Measurements from ENCODE around the gene MTPN.
A peak's percentile ranks its signal among the peaks of the same experiment; 100 is the strongest.

MTPN gene

DNA sequence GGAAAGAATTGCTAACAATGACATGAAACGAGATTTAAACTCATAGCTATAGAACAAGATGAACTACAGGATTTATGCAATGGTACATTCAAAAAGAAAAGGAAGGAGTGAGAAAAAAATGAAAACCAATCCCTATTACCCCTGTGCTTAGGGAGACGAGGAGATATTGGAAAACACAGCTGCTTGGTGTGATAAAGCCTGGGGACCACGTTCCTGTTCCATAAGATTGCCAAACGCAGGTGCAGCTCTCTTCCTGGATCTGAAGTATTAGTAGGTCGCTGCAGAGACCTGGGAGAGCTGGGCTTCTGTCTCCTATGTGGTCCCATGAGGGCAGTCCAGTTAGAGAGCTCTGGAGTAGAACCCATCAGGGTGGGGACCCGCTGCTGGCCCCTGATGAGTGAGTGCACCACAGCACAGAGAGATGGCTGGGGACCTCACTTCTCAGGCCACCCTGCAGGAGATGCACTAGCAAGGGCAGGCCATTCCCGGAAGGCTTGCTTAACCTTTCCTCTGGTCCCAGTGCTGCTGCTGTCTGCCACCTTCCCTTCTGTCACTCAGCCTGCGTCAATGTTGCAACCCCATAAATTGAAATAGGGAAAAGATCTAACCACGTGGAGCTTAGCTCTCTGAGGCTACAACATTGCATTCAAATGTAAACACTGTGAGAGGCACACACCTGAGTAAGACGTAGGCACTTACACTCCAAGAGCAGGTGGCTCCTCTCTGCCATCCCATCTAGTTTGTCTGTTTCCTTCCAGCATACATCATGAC, 57.9 kb downstream of the MTPN start:
- H3K4me1 ChIP-seq (ENCODE audit: insufficient read depth, low read length), result no peaks in the 10 kb centered on the region
- no peak overlapping the region for H3K27ac ChIP-seq (ENCODE audit: low read depth, low read length)
- no peaks in the 10 kb centered on the region for H3K36me3 ChIP-seq (ENCODE audit: insufficient read depth, low read length)
- no peak overlapping the region for H3K4me3 ChIP-seq (ENCODE audit: low read depth in 1 of 2, low read length in 2 of 2)
- H3K9me3 ChIP-seq (ENCODE audit: low read length), result no peaks in the 10 kb centered on the region
- H3K27me3 ChIP-seq (ENCODE audit: control insufficient read depth in 1 of 2, insufficient read depth in 2 of 2, low read length in 2 of 2), result no peaks in the 10 kb centered on the region
- H3K9ac ChIP-seq (ENCODE audit: low read length), result no peak overlapping the region

DNA sequence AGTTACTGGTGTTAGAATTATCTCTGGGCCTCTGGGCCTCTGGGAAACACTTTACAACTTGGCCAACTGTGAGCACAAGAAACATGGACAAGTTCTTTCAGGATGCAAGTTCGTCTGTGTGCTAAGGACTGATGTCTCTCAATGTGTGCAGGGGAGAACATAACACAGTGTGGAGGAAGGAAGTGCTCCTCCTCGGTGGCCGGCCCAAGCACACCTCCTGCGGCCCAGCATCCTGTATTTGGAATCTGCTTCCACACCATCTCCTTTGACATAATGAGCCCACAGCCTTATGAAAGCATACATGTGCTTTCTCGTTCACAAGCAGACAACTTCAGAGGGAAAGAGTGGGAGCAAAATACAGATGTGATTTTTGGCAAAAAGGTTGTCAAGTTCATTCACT, 59.0 kb downstream of the MTPN start:
- Histone ChIP-seq H3K36me3 (ENCODE audit: insufficient read depth, low read length) (no peaks in the 10 kb centered on the region), H3K9ac (ENCODE audit: low read length) (no peak overlapping the region), H3K4me3 (ENCODE audit: low read depth in 1 of 2, low read length in 2 of 2) (no peak overlapping the region), H3K27me3 (ENCODE audit: control insufficient read depth in 1 of 2, insufficient read depth in 2 of 2, low read length in 2 of 2) (no peaks in the 10 kb centered on the region), H3K27ac (ENCODE audit: low read depth, low read length) (no peak overlapping the region), H3K9me3 (ENCODE audit: low read length) (no peaks in the 10 kb centered on the region), H3K4me1 (ENCODE audit: insufficient read depth, low read length) (no peaks in the 10 kb centered on the region)

DNA sequence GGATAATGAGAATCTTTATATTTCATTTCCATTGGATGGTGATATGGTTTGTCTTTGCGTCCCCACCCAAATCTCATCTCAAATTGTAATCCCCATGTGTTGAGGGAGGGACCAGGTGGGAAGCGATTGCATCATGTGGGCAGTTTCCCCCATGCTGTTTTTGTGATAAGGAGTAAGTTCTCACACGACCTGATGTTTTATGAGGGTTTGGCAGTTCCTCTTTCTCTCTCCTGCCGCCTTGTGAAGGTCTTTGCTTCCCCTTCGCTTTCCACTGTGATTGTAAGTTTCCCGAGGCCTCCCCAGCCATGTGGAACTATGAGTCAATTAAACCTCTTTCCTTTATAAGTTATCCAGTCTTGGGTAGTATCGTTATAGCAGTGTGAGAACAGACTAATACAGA, 59.4 kb downstream of the MTPN start:
- no peaks in the 10 kb centered on the region for H3K27me3 ChIP-seq (ENCODE audit: control insufficient read depth in 1 of 2, insufficient read depth in 2 of 2, low read length in 2 of 2)
- no peaks in the 10 kb centered on the region for H3K9me3 ChIP-seq (ENCODE audit: low read length)
- no peaks in the 10 kb centered on the region for H3K4me1 ChIP-seq (ENCODE audit: insufficient read depth, low read length)
- no peak overlapping the region for H3K27ac ChIP-seq (ENCODE audit: low read depth, low read length)
- no peak overlapping the region for H3K4me3 ChIP-seq (ENCODE audit: low read depth in 1 of 2, low read length in 2 of 2)
- no peak overlapping the region for H3K9ac ChIP-seq (ENCODE audit: low read length)
- no peaks in the 10 kb centered on the region for H3K36me3 ChIP-seq (ENCODE audit: insufficient read depth, low read length)

DNA sequence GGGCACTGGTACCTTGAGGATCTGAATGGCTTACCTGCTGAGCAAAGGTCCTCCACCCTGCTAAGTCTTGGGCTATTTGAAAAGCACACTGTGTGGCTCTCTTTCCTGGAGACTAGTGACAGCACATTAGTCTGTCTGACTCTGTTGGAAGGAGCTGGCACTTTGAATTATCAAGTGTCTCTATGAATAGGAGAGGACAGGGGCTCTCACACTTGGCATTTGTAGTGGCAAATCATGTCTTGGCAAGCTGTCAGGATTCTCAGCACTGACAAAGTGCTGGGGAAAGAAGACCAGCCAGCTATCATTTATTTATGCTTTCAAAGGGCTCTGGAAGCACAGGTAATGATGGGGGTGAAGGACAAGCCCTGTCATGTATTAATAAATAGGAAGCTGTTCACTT, 62.8 kb downstream of the MTPN start:
- no peaks in the 10 kb centered on the region for H3K36me3 ChIP-seq (ENCODE audit: insufficient read depth, low read length)
- H3K9me3 ChIP-seq (ENCODE audit: low read length), result no peaks in the 10 kb centered on the region
- no peak overlapping the region for H3K9ac ChIP-seq (ENCODE audit: low read length)
- H3K4me1 ChIP-seq (ENCODE audit: insufficient read depth, low read length), result no peaks in the 10 kb centered on the region
- no peak overlapping the region for H3K4me3 ChIP-seq (ENCODE audit: low read depth in 1 of 2, low read length in 2 of 2)
- no peak overlapping the region for H3K27ac ChIP-seq (ENCODE audit: low read depth, low read length)
- H3K27me3 ChIP-seq (ENCODE audit: control insufficient read depth in 1 of 2, insufficient read depth in 2 of 2, low read length in 2 of 2), result no peaks in the 10 kb centered on the region

DNA sequence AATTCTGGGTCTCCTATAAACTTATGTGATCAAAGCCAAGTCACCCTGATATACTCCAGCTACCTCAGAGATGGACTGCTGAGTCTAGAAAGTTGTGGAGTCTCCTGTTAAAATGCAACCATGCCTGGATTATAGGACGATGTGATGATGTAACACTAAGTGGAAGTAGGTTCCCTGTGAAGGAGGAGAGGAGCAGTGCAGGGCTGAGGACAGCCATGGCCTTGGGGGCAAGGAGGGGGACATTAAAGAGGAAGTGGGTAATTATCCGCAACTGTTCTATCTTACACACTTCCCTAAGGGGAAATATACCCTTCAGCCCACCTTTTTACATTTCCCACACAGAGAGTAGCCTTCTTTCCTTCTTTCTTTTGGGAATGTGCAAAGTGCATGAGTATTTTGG, 63.8 kb downstream of the MTPN start:
- Histone ChIP-seq H3K4me3 (ENCODE audit: low read depth in 1 of 2, low read length in 2 of 2) (no peak overlapping the region), H3K27ac (ENCODE audit: low read depth, low read length) (no peak overlapping the region), H3K27me3 (ENCODE audit: control insufficient read depth in 1 of 2, insufficient read depth in 2 of 2, low read length in 2 of 2) (no peaks in the 10 kb centered on the region), H3K4me1 (ENCODE audit: insufficient read depth, low read length) (no peaks in the 10 kb centered on the region), H3K9me3 (ENCODE audit: low read length) (no peaks in the 10 kb centered on the region), H3K9ac (ENCODE audit: low read length) (no peak overlapping the region), H3K36me3 (ENCODE audit: insufficient read depth, low read length) (no peaks in the 10 kb centered on the region)

DNA sequence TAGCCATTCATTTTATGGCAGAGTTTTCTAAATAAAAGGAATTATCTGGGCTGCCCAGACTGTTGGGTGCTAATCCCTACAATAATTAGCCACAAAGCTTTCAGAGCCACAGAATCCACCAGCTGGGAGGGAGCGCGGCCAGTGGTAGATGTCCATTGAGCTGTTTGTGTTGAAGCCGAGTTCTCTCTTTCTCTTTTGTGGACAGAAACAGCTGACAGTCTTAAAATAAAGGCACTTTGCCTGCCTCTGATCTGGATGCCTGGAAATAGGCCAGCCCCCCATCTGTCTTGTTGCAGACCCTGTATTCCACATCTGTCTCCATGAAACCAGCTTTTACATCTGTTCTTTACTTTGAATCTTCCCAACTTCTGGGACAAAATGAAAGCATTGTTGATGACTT, 66.1 kb downstream of the MTPN start:
- H3K4me3 ChIP-seq (ENCODE audit: low read depth in 1 of 2, low read length in 2 of 2), result peak overlapping the region in 1 of 2 donors; percentile 14
- H3K27ac ChIP-seq (ENCODE audit: low read depth, low read length), result no peak overlapping the region
- H3K27me3 ChIP-seq (ENCODE audit: control insufficient read depth in 1 of 2, insufficient read depth in 2 of 2, low read length in 2 of 2), result no peaks in the 10 kb centered on the region
- H3K36me3 ChIP-seq (ENCODE audit: insufficient read depth, low read length), result no peaks in the 10 kb centered on the region
- no peaks in the 10 kb centered on the region for H3K9me3 ChIP-seq (ENCODE audit: low read length)
- no peaks in the 10 kb centered on the region for H3K4me1 ChIP-seq (ENCODE audit: insufficient read depth, low read length)
- no peak overlapping the region for H3K9ac ChIP-seq (ENCODE audit: low read length)

DNA sequence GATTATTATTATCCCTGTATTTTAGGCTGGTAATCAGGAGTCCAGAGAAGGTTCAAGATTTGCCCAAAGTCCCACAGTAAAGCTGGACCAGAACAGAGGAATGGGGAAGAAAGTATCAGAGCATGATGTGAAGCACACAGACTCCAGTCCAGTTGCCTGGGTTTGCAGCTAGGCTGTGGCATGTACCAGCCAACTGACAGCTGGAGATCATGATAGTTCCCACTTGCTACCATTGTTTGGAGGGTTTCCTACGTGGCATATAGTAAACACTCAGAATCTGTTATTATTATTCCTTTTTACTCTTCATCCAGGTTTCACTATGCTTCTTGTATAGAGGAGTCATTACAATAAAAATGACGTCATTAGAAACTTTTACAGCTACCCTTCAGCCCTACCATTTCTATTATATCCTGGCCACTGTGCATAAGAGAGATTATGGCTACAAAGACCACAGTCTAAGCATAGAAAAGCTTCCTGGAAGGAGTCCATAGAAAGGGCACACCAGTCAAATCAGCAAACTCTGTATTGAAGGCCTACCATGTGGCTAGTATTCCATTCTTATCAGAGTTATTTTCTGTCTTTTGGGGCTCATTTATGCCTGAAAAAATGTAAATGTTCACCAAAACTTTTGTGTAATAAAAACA, 66.6 kb downstream of the MTPN start:
- no peak overlapping the region for H3K27ac ChIP-seq (ENCODE audit: low read depth, low read length)
- H3K27me3 ChIP-seq (ENCODE audit: control insufficient read depth in 1 of 2, insufficient read depth in 2 of 2, low read length in 2 of 2), result no peaks in the 10 kb centered on the region

DNA sequence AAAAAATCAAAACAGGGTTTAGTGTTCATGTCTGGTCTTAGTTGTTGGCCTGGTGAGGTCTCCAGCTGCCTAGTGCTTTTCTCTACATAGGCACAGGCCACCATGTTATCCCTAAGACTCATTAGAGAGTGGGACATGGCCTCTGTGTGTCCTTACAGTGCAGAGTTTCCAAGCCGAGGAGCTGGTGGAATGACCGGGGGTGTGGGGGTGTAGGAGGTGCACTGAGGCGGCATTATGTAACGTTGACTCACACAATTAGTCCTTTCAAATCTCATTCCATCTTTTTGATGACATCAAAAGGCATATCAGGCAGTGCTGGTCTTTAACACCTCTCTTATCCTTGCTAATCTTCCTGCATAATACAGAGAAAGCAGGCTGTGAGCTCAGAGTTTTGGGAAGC, 71.3 kb downstream of the MTPN start:
- Histone ChIP-seq H3K27me3 (ENCODE audit: control insufficient read depth in 1 of 2, insufficient read depth in 2 of 2, low read length in 2 of 2) (no peaks in the 10 kb centered on the region), H3K27ac (ENCODE audit: low read depth, low read length) (no peak overlapping the region)

More for the DNA sequence above, 66.6 kb downstream of the MTPN start:
- Histone ChIP-seq H3K9ac (ENCODE audit: low read length) (no peak overlapping the region), H3K9me3 (ENCODE audit: low read length) (no peaks in the 10 kb centered on the region), H3K4me1 (ENCODE audit: insufficient read depth, low read length) (no peaks in the 10 kb centered on the region), H3K36me3 (ENCODE audit: insufficient read depth, low read length) (no peaks in the 10 kb centered on the region), H3K4me3 (ENCODE audit: low read depth in 1 of 2, low read length in 2 of 2) (peak overlapping the region in 1 of 2 donors; percentile 14)

DNA sequence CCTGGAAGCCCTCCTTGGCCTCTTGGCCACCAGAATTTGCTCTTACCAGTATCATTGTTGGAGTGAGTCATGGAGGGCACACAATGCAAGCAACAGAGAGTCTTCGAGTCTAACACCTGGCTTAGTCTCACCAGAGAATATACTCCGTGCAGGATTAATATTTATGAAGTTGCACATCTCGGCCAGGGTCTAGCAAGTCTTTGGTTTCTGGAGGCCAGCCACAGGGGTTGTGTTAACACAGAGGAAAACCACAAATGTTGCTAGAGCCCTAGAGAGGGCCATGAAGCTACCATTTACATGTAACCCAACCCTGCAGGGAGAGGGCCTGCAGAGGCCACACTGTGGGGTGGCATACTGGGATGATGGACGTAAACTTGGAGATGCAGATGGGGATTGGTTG, 71.8 kb downstream of the MTPN start:
- Histone ChIP-seq H3K9ac (ENCODE audit: low read length) (no peak overlapping the region), H3K9me3 (ENCODE audit: low read length) (no peaks in the 10 kb centered on the region), H3K4me3 (ENCODE audit: low read depth in 1 of 2, low read length in 2 of 2) (no peak overlapping the region), H3K4me1 (ENCODE audit: insufficient read depth, low read length) (no peaks in the 10 kb centered on the region), H3K27me3 (ENCODE audit: control insufficient read depth in 1 of 2, insufficient read depth in 2 of 2, low read length in 2 of 2) (no peaks in the 10 kb centered on the region), H3K36me3 (ENCODE audit: insufficient read depth, low read length) (no peaks in the 10 kb centered on the region), H3K27ac (ENCODE audit: low read depth, low read length) (no peak overlapping the region)

More for the DNA sequence above, 71.3 kb downstream of the MTPN start:
- Histone ChIP-seq H3K9me3 (ENCODE audit: low read length) (no peaks in the 10 kb centered on the region), H3K4me1 (ENCODE audit: insufficient read depth, low read length) (no peaks in the 10 kb centered on the region), H3K36me3 (ENCODE audit: insufficient read depth, low read length) (no peaks in the 10 kb centered on the region), H3K4me3 (ENCODE audit: low read depth in 1 of 2, low read length in 2 of 2) (no peak overlapping the region), H3K9ac (ENCODE audit: low read length) (no peak overlapping the region)

DNA sequence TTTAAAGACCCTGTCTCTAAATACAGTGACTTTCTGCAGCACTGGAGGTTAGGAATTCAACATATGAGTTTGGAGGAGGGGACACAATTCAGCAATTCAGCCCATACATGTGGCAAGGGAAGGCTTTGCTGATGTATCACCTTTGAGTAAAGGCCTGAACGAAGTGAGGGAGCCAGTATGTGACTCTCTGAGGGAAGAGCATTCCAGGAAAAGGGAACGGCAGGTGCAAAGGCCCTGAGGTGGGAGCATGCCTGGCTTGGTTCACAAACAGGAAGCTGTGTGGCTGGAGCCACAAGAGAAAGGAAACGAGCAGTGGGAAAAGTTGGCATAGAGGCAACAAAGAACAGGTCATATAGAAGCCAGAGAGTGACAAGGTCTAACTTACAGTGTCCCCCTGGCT, 72.9 kb downstream of the MTPN start:
- H3K9me3 ChIP-seq (ENCODE audit: low read length), result no peaks in the 10 kb centered on the region
- no peak overlapping the region for H3K27ac ChIP-seq (ENCODE audit: low read depth, low read length)
- H3K4me3 ChIP-seq (ENCODE audit: low read depth in 1 of 2, low read length in 2 of 2), result no peak overlapping the region
- H3K27me3 ChIP-seq (ENCODE audit: control insufficient read depth in 1 of 2, insufficient read depth in 2 of 2, low read length in 2 of 2), result no peaks in the 10 kb centered on the region
- no peaks in the 10 kb centered on the region for H3K4me1 ChIP-seq (ENCODE audit: insufficient read depth, low read length)
- no peaks in the 10 kb centered on the region for H3K36me3 ChIP-seq (ENCODE audit: insufficient read depth, low read length)
- H3K9ac ChIP-seq (ENCODE audit: low read length), result no peak overlapping the region

DNA sequence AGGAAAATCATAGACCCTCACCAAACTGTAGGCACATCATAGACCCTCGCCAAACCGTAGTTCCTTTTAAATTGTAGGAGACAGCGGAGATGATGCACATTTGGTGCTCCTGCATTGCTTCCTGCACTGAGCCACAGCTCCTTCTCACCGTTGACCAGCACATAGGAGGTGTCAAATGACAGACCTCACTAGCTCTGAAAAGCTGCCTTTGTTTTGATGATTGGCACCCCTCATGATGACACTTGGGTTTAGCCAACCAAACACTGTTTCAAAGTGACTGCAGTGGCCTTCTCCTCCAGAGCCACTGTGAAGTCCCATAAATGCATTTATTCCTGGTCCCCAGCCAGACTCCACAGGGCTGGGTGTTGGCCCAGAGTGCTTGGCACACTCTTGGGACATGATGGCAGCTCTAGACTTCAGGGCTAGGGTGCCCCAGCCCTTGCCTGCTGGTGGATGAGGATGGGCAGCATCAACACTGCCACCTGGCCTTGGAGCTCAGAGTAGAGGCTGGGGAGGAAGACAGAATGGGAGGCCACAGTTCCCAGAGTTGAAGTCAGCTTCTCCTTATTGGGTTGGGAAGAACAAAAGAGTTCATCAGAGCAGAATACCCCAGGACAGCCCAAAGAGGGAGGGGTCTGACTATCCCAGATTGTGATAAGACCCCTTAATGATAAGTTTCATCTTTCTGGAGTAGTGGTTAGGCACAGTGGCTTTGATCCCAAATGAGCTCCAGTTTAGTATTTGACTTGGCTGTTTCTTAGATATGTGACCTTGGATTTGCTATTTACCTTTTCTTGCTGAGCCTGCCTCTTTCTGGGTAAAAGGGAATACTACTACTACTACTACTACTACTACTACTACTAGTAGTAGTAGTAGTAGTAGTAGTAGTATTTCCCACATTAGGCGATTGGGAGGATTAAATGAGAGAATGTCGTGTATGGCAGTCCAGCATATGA, 75.3 kb downstream of the MTPN start:
- Histone ChIP-seq H3K4me1 (ENCODE audit: insufficient read depth, low read length) (no peaks in the 10 kb centered on the region), H3K27me3 (ENCODE audit: control insufficient read depth in 1 of 2, insufficient read depth in 2 of 2, low read length in 2 of 2) (no peaks in the 10 kb centered on the region), H3K9me3 (ENCODE audit: low read length) (no peaks in the 10 kb centered on the region), H3K27ac (ENCODE audit: low read depth, low read length) (no peak overlapping the region), H3K4me3 (ENCODE audit: low read depth in 1 of 2, low read length in 2 of 2) (no peak overlapping the region), H3K36me3 (ENCODE audit: insufficient read depth, low read length) (no peaks in the 10 kb centered on the region), H3K9ac (ENCODE audit: low read length) (no peak overlapping the region)
